H54 (cell line): Measurements from ENCODE around the gene VSIG10.
"Not testable (repeated sequence)": the region's sequence is repeated elsewhere in the genome, so short reads cannot be mapped to it uniquely, and the experiment has no call there.

ENCODE experiments used
- DNase-seq: peaks from one replicate; pipeline ENCODE4 v3.0.0; 2011; ENCODE audit warnings: low spot score, mixed read lengths; ENCODE audit not compliant: insufficient read length
- FAIRE-seq: peaks from 3 replicates; lab custom pipeline; 2011; peaks lifted over from hg19 to GRCh38; lab: Jason Lieb, UNC
- POLR2A ChIP-seq: IDR thresholded peaks from 2 replicates; pipeline ENCODE4 v1.6.1; 2011; ENCODE audit warnings: low read depth, mild to moderate bottlenecking, low read length

VSIG10 gene

GRCh38 chr12:118044075-118044474, 59.7 kb downstream of the VSIG10 start:
- no peak for TF ChIP-seq POLR2A
- DNase-seq (no peak), FAIRE-seq (no peak)

GRCh38 chr12:118042091-118042490, 61.7 kb downstream of the VSIG10 start:
- FAIRE-seq (no peak), DNase-seq (no peak)
- TF ChIP-seq POLR2A, result no peak

- no peak for TF ChIP-seq POLR2A
- no peak for DNase-seq
- FAIRE-seq, result no peak
Measured at GRCh38 chr12:118038137-118038536, 65.7 kb downstream of the VSIG10 start.

- TF ChIP-seq POLR2A, result no peak
- FAIRE-seq, result no peak
- no peak for DNase-seq
Measured at GRCh38 chr12:118036672-118037411, 67.0 kb downstream of the VSIG10 start.

- FAIRE-seq (no peak), DNase-seq (no peak)
- TF ChIP-seq POLR2A, result no peak
Measured at GRCh38 chr12:118035190-118036041, 68.4 kb downstream of the VSIG10 start.

GRCh38 chr12:118034429-118035189, 69.2 kb downstream of the VSIG10 start:
- FAIRE-seq, result no peak
- TF ChIP-seq POLR2A, result no peak
- no peak for DNase-seq

- FAIRE-seq (no peak), DNase-seq (no peak)
Measured at GRCh38 chr12:118033902-118034301, 69.9 kb downstream of the VSIG10 start.

GRCh38 chr12:118033323-118033722, 70.5 kb downstream of the VSIG10 start:
- FAIRE-seq, result no peak
- no peak for DNase-seq
- no peak for TF ChIP-seq POLR2A

More at GRCh38 chr12:118033902-118034301, 69.9 kb downstream of the VSIG10 start:
- TF ChIP-seq POLR2A, result no peak

- FAIRE-seq (no peak), DNase-seq (no peak)
- TF ChIP-seq POLR2A, result no peak
Measured at GRCh38 chr12:118032188-118032587, 71.6 kb downstream of the VSIG10 start.

- no peak for DNase-seq
Measured at GRCh38 chr12:118029166-118029565, 74.6 kb downstream of the VSIG10 start.

GRCh38 chr12:118025168-118025567, 78.6 kb downstream of the VSIG10 start:
- FAIRE-seq (no peak), DNase-seq (no peak)
- TF ChIP-seq POLR2A, result no peak

More at GRCh38 chr12:118029166-118029565, 74.6 kb downstream of the VSIG10 start:
- FAIRE-seq, result no peak
- TF ChIP-seq POLR2A, result no peak

GRCh38 chr12:118023301-118023860, 80.4 kb downstream of the VSIG10 start:
- TF ChIP-seq POLR2A, result no peak
- DNase-seq, result no peak
- FAIRE-seq, result no peak

GRCh38 chr12:118022728-118023109, 81.1 kb downstream of the VSIG10 start:
- no peak for TF ChIP-seq POLR2A
- no peak for DNase-seq
- FAIRE-seq, result no peak

- not testable (repeated sequence) for FAIRE-seq, DNase-seq
Measured at GRCh38 chr12:118022097-118022727, 81.6 kb downstream of the VSIG10 start.
